GF-D8 (cell line): Measurements from ENCODE around the gene KDM2A.
A peak's percentile ranks its signal among the peaks of the same experiment; 100 is the strongest.
"Not testable (repeated sequence)": the region's sequence is repeated elsewhere in the genome, so short reads cannot be mapped to it uniquely, and the experiment has no call there.

Source experiments
- DNase-seq: peaks from one replicate; lab custom pipeline; 2025; lab: John Stamatoyannopoulos, UW

Gene KDM2A

GRCh38 chr11:67168911-67169310 is 49.8 kb downstream of the KDM2A start:
- DNase-seq: not testable (repeated sequence)

- no peak for DNase-seq
Measured at GRCh38 chr11:67174311-67174710, 55.2 kb downstream of the KDM2A start.

- no peak for DNase-seq
Measured at GRCh38 chr11:67177399-67178281, 58.6 kb downstream of the KDM2A start.

GRCh38 chr11:67178421-67178820 is 59.4 kb downstream of the KDM2A start:
- DNase-seq: no peak

GRCh38 chr11:67178878-67179277 is 59.8 kb downstream of the KDM2A start:
- no peak for DNase-seq

- DNase-seq: no peak
Measured at GRCh38 chr11:67179892-67180490, 60.9 kb downstream of the KDM2A start.

GRCh38 chr11:67194096-67194495 is 75.0 kb downstream of the KDM2A start:
- DNase-seq: no peak

GRCh38 chr11:67195971-67196456 is 77.0 kb downstream of the KDM2A start:
- peak; percentile 95 for DNase-seq

- no peak for DNase-seq
Measured at GRCh38 chr11:67197606-67198005, 78.5 kb downstream of the KDM2A start.

- DNase-seq: not testable (repeated sequence)
Measured at GRCh38 chr11:67198781-67199180, 79.7 kb downstream of the KDM2A start.

- no peak for DNase-seq
Measured at GRCh38 chr11:67199751-67200150, 80.7 kb downstream of the KDM2A start.

GRCh38 chr11:67202028-67202427 is 83.0 kb downstream of the KDM2A start:
- no peak for DNase-seq

- no peak for DNase-seq
Measured at GRCh38 chr11:67204822-67205221, 85.8 kb downstream of the KDM2A start.

- DNase-seq: not testable (repeated sequence)
Measured at GRCh38 chr11:67209222-67209621, 90.2 kb downstream of the KDM2A start.

GRCh38 chr11:67211656-67212436 is 92.8 kb downstream of the KDM2A start:
- peak; percentile 26 for DNase-seq

GRCh38 chr11:67213178-67213621 is 94.1 kb downstream of the KDM2A start:
- peak; percentile 62 for DNase-seq

GRCh38 chr11:67227726-67228125 is 108.7 kb downstream of the KDM2A start:
- no peak for DNase-seq

- DNase-seq: no peak
Measured at GRCh38 chr11:67230406-67230805, 111.3 kb downstream of the KDM2A start.

GRCh38 chr11:67230886-67231285 is 111.8 kb downstream of the KDM2A start:
- DNase-seq: no peak

- no peak for DNase-seq
Measured at GRCh38 chr11:67233584-67234190, 114.6 kb downstream of the KDM2A start.

- not testable (repeated sequence) for DNase-seq
Measured at GRCh38 chr11:67234571-67234970, 115.5 kb downstream of the KDM2A start.

- no peak for DNase-seq
Measured at GRCh38 chr11:67237574-67237973, 118.5 kb downstream of the KDM2A start.
